HG03442 (cell line): ENCODE data around the gene RNF103.

Source experiments
- ATAC-seq: cut with Tn5 transposase; IDR thresholded peaks from one replicate; pipeline ENCODE4 v1.9.1; 2021; ENCODE audit warnings: mild to moderate bottlenecking, moderate library complexity; ENCODE audit not compliant: unreplicated experiment

RNF103 gene

GRCh38 chr2:86577817-86578456, 45.7 kb downstream of the RNF103 start:
- ATAC-seq, result no peak

- no peak for ATAC-seq
Observed at GRCh38 chr2:86570059-86570458, 53.6 kb downstream of the RNF103 start.

DNA sequence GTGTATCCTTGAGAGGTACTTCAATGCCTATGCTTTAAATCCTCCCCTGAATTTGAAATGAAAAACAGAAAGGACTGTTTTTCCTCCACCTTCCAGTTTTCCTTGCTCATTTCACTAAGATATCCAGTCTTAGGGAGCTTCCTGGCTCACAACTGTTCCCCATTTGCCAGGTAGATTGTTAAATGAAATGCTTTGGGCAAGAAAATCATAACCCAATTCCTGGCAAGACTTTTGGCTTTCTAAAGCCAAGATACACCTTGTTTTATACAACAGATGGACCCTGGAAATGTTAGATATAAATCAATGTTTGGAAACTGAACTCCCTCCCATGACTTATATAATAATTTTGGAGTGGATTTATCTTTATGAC, 56.9 kb downstream of the RNF103 start:
- no peak for ATAC-seq

DNA sequence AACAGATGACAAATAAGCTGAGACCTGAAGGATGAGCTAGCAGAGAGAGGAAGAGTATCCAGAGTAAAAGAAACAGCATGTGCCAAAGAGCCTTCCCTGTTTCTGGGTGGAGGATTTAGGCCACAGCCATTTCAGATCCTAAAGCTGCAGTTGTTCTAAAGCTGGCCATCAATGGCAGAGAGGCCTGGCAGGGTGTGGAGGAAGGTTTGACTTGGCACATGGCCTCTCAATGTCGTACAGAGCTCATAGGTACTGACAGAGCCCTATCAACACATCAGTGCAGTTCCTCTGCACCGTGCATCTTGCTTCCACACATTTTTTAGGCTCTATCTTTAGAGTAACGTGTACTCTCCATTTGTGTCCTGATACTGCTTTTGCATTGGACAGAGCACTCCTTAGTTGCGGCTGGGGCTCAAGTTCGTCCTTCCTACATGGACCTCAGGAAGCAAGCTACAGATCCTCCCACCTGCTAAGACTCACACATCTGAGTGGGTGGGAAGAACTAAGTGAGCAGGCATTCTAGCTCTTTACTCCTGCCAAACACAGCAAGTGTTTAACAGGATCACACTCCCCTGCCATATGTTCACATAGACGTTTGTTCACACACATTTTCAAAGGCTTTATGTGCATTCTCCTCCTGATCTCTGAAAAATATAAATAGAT, 57.4 kb downstream of the RNF103 start:
- no peak for ATAC-seq

DNA sequence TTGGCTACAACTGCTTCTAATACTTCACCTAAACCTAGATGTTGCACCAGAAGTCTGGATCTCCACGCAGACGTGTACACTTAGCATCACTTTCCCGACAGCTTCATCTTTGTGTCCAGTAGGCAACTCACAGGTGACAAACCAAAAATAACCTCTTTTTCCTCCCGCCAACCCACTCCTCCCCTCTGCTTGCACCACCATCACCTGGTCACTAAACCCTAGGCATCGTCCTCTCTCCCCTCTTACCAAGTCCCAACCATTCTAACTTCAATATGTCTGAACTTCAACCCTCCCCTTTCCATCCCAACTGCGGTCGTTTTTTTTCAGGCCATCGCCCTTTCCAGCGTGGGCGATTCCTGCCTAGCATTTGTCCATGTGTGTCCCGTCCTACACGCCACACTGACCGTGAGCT, 60.0 kb downstream of the RNF103 start:
- ATAC-seq, result no peak

DNA sequence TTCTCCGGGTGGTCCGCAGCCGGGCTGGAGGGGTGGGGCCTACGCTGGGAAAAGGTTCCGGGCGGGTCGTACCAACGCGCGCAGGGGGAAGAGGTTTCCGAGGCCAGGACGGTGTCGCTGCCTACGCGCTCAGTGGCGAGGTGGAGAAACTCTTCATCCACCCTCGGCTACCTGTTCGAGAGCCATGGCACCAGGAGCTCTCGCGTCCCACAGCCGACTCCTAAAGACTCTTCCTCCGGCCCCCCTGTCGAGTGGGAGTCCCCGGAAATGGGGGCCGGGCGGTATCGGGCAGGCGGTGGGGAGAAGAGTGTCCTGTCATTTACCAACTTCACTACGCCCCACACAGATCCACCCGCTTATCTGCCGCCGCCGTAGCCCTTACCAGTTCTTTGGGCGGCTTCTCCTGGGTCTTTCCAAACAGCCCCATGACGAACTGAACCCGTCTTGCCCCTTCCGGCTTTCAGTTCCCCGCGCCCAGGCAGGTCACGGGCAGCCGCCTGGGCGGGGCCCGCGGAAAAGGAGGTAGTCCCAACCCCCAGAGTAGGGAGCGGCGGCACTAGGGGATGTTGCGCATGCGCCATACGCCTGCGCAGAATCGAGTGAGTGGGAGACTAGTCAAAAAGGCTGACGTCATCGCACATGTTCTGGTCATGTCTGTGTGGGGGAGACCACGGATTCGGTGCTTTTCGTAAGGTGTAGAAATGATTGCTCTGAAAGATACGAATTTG, 60.6 kb downstream of the RNF103 start, which contains the start of gene CHMP3:
TSS of gene CHMP3 (minus strand) at position 522 of the 728 bp plus-strand sequence. CDS start at position 427, 95 bp downstream.
- ATAC-seq, result peak; percentile 88

GRCh38 chr2:86562485-86562921, 61.2 kb downstream of the RNF103 start:
- no peak for ATAC-seq

DNA sequence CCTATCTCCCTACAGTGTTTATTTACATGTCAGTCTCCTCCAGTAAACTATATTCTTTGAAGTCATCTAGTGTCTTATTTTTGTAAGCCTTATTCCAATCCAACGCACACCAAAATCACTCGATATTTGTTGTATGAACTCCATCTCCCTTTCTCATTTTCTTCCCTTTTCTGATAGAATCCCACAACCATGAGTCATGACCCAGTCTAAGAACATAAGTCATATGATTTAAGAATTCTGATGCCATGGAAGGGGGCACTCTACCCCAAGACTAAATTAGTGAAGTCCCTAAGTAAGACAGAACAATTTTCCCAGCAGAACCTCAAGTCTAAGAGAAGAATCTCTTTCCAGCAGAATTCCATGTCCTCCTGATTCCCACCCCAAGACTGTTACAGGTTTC, 65.8 kb downstream of the RNF103 start:
- no peak for ATAC-seq

GRCh38 chr2:86556508-86556907, 67.2 kb downstream of the RNF103 start:
- ATAC-seq, result no peak
